Smooth muscle cell (in vitro differentiated cells): ENCODE measurements around the gene GJC2. TPM values are rescaled to one million over a fixed set of nuclear protein-coding genes. Genes with fewer than 3 reads are reported as not detected.

Experiments
- DNase-seq: peaks from one replicate; lab custom pipeline; 2025; ENCODE audit not compliant: unreplicated experiment; lab: John Stamatoyannopoulos, UW
- H2AFZ ChIP-seq: fragments of 200-600 bp; sonication (generic); 2 replicates; pipeline ENCODE4 v1.6.0; 2016; ENCODE audit warnings: antibody characterized with exemption, low read depth, mild to moderate bottlenecking
- H3F3A ChIP-seq: fragments of 200-600 bp; sonication (generic); 2 replicates; pipeline ENCODE4 v1.6.0; 2017; ENCODE audit warnings: antibody characterized with exemption, low read depth
- H3K27ac ChIP-seq: fragments of 200-600 bp; sonication (generic); 2 replicates; pipeline ENCODE4 v1.5.1; 2016; ENCODE audit warnings: low read depth, mild to moderate bottlenecking
- H3K27me3 ChIP-seq: fragments of 200-600 bp; sonication (generic); 2 replicates; pipeline ENCODE4 v1.6.1; 2016; ENCODE audit warnings: low read depth, mild to moderate bottlenecking
- H3K36me3 ChIP-seq: fragments of 200-600 bp; sonication (generic); 2 replicates; pipeline ENCODE4 v1.5.1; 2016; ENCODE audit warnings: low read depth
- H3K4me1 ChIP-seq: fragments of 200-600 bp; sonication (generic); 2 replicates; pipeline ENCODE4 v1.5.1; 2016; ENCODE audit warnings: low read depth
- H3K4me2 ChIP-seq: fragments of 200-600 bp; sonication (generic); 2 replicates; pipeline ENCODE4 v1.6.0; 2016; ENCODE audit warnings: mild to moderate bottlenecking
- H3K4me3 ChIP-seq: fragments of 200-600 bp; sonication (generic); 2 replicates; pipeline ENCODE4 v1.5.1; 2016; ENCODE audit warnings: mild to moderate bottlenecking
- H3K79me2 ChIP-seq: fragments of 200-600 bp; sonication (generic); 2 replicates; pipeline ENCODE4 v1.6.0; 2016; ENCODE audit warnings: low read depth, mild to moderate bottlenecking
- H3K9ac ChIP-seq: fragments of 200-600 bp; sonication (generic); 2 replicates; pipeline ENCODE4 v1.6.0; 2016; ENCODE audit warnings: low read depth
- H3K9me3 ChIP-seq: fragments of 200-600 bp; sonication (generic); replicated peaks from 2 replicates; pipeline ENCODE4 v1.5.1; 2016; ENCODE audit warnings: low read depth
- H4K20me1 ChIP-seq: fragments of 200-600 bp; sonication (generic); 2 replicates; pipeline ENCODE4 v1.6.0; 2016; ENCODE audit warnings: low read depth
- WGBS: methylation state at CpG from one replicate; pipeline ENCODE4 v1.1.7; 2016; ENCODE audit warnings: low lambda C conversion rate; 5-methylcytosine and 5-hydroxymethylcytosine counted together
- polyA plus RNA-seq: library from polyadenylated mRNA; unstranded; fragments of >200 nt; fragmentation: Nextera tagmentation; extraction: Ambion mirVana; gene quantifications from 2 replicates; pipeline ENCODE4 v1.2.1, GENCODE V29; 2016
- total RNA-seq: library from RNA; depleted of rRNA; stranded (reverse); fragments of >200 nt; gene quantifications from 2 replicates; pipeline ENCODE4 v1.2.3, GENCODE V29; 2014
- TF ChIP-seq, protein P1 (sequence below): fragments of 200-600 bp; sonication (generic); IDR thresholded peaks from 2 replicates; pipeline ENCODE4 v1.5.1; 2017; ENCODE audit warnings: borderline replicate concordance, mild to moderate bottlenecking, antibody characterized with exemption; ENCODE audit not compliant: insufficient read depth, poor library complexity, severe bottlenecking

Gene GJC2
- total and polyA plus RNA-seq, 2 experiments from 2014 or later = 0.29 TPM; not detected in 1

DNA sequence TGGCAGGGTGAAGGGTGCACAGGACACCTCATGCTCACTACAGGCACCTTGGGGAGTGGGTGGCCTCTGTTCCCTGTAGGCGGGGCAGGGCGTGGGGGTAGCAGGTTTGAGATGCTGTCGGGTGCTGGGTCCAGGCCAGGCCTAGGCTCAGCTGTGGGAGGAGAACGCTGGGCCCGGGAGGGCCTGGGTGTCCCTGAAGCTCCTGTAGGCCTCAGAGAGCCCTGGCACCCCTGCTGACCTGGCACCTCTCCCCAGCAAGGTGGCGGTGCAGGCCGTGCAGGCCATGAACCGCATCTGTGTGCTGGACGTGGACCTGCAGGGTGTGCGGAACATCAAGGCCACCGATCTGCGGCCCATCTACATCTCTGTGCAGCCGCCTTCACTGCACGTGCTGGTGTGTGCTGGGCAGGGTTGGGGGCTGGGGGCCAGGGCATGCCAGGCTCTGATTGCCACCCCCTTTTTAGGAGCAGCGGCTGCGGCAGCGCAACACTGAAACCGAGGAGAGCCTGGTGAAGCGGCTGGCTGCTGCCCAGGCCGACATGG is 2.5 kb upstream of the GJC2 start:
- H3K9ac ChIP-seq = no peak overlapping the region
- no peak overlapping the region for H3K4me2 ChIP-seq
- no peaks in the 10 kb centered on the region for H3F3A ChIP-seq
- no peak overlapping the region for H3K27ac ChIP-seq
- H3K4me3 ChIP-seq = no peak overlapping the region
- no peak for DNase-seq
- TF ChIP-seq, protein P1, sequence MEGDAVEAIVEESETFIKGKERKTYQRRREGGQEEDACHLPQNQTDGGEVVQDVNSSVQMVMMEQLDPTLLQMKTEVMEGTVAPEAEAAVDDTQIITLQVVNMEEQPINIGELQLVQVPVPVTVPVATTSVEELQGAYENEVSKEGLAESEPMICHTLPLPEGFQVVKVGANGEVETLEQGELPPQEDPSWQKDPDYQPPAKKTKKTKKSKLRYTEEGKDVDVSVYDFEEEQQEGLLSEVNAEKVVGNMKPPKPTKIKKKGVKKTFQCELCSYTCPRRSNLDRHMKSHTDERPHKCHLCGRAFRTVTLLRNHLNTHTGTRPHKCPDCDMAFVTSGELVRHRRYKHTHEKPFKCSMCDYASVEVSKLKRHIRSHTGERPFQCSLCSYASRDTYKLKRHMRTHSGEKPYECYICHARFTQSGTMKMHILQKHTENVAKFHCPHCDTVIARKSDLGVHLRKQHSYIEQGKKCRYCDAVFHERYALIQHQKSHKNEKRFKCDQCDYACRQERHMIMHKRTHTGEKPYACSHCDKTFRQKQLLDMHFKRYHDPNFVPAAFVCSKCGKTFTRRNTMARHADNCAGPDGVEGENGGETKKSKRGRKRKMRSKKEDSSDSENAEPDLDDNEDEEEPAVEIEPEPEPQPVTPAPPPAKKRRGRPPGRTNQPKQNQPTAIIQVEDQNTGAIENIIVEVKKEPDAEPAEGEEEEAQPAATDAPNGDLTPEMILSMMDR = no peak
- H3K79me2 ChIP-seq = peaks cover 36% of the 10 kb centered on the region
- H3K4me1 ChIP-seq = peaks cover 8% of the 10 kb centered on the region
- H3K36me3 ChIP-seq = no peaks in the 10 kb centered on the region
- H3K9me3 ChIP-seq = no peaks in the 10 kb centered on the region
- H3K27me3 ChIP-seq = no peaks in the 10 kb centered on the region
- 97% methylated on average over 20 of the region's 20 CpGs for WGBS
- no peak overlapping the region for H2AFZ ChIP-seq
- peaks cover 86% of the 10 kb centered on the region for H4K20me1 ChIP-seq

- no peaks in the 10 kb centered on the region for H3F3A ChIP-seq
- H3K9me3 ChIP-seq = no peaks in the 10 kb centered on the region
- H3K79me2 ChIP-seq = peaks cover 30% of the 10 kb centered on the region
- peaks cover 80% of the 10 kb centered on the region for H4K20me1 ChIP-seq
- H2AFZ ChIP-seq = no peak overlapping the region
- no peaks in the 10 kb centered on the region for H3K36me3 ChIP-seq
- WGBS = 100% methylated on average over 4 of the region's 4 CpGs
- H3K4me2 ChIP-seq = no peak overlapping the region
- H3K4me1 ChIP-seq = peaks cover 8% of the 10 kb centered on the region
- H3K9ac ChIP-seq = no peak overlapping the region
- no peaks in the 10 kb centered on the region for H3K27me3 ChIP-seq
- H3K4me3 ChIP-seq = no peak overlapping the region
- TF ChIP-seq, protein P1 = no peak
- DNase-seq = no peak
- no peak overlapping the region for H3K27ac ChIP-seq
These were observed 2.0 kb upstream of the GJC2 start for GRCh38 chr1:228147768-228148167.

DNA sequence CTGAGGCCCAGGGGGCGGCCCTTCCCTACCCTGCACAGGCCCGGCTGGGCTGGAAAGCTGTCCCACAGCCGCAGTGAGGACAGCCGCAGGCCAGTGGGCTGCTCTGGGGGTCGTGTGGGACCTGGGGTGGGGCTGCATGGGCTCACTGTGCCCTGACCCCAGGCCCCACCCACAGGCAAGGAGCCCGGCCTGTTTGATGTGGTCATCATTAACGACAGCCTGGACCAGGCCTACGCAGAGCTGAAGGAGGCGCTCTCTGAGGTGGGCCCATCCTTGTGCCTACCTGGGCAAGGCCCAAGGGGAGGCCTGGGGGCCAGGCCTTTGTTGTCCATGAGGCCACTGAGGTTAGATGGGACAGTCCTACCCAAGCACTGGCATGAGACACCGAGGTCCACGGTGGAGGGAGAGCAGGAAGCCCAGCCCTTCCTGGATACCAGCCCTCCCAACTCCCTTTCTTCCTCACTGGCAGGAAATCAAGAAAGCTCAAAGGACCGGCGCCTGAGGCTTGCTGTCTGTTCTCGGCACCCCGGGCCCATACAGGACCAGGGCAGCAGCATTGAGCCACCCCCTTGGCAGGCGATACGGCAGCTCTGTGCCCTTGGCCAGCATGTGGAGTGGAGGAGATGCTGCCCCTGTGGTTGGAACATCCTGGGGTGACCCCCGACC is 1.4 kb upstream of the GJC2 start:
- Histone ChIP-seq H3K4me1 (peaks cover 8% of the 10 kb centered on the region), H3F3A (no peaks in the 10 kb centered on the region), H3K36me3 (no peaks in the 10 kb centered on the region), H3K9ac (no peak overlapping the region), H3K9me3 (no peaks in the 10 kb centered on the region), H3K4me2 (no peak overlapping the region), H2AFZ (no peak overlapping the region), H3K27ac (no peak overlapping the region), H3K27me3 (no peaks in the 10 kb centered on the region), H3K4me3 (no peak overlapping the region), H4K20me1 (peaks cover 75% of the 10 kb centered on the region), H3K79me2 (peaks cover 25% of the 10 kb centered on the region)
- no peak for DNase-seq
- TF ChIP-seq, protein P1 = no peak
- WGBS = 95% methylated on average over 17 of the region's 18 CpGs

DNA sequence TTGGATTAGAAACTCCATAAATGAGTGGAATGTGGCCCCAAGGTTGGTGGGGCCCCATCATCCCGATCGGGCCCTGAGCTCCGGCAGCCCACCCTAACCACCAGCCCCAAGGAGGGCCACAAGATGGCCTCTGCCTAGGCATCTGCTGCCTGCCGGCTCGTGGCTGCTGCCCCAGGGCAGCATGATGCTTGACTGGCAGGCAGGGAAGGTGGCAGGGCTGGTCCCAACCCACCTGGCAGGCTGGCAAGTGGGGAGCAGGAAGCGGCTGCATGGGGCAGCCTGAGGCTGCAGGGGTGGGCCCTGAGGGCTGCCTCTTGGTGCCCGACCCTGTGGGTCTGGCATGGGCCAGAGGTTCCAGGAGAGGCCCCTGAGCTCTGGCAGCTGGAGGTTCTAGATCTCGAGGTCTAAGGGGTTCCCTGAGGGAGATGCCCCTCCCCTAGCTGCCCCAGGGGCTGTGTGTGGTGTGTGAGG is 760 bp upstream of the GJC2 start:
- no peaks in the 10 kb centered on the region for H3K9me3 ChIP-seq
- TF ChIP-seq, protein P1 = no peak
- H3K27me3 ChIP-seq = no peaks in the 10 kb centered on the region
- peaks cover 68% of the 10 kb centered on the region for H4K20me1 ChIP-seq
- no peaks in the 10 kb centered on the region for H3K36me3 ChIP-seq
- H3K4me3 ChIP-seq = no peak overlapping the region
- peaks cover 18% of the 10 kb centered on the region for H3K79me2 ChIP-seq
- H2AFZ ChIP-seq = no peak overlapping the region
- H3F3A ChIP-seq = no peaks in the 10 kb centered on the region
- H3K27ac ChIP-seq = no peak overlapping the region
- DNase-seq = no peak
- H3K4me1 ChIP-seq = peaks cover 8% of the 10 kb centered on the region
- H3K9ac ChIP-seq = no peak overlapping the region
- no peak overlapping the region for H3K4me2 ChIP-seq
- 90% methylated on average over 8 of the region's 8 CpGs for WGBS
